Stimulated activated CD4-positive, alpha-beta T cell treated with anti-CD3 and anti-CD28 coated beads, Interleukin-2, amount 100 ng/mL, for 24 hours (primary cell): ENCODE measurements around the gene SLC7A6OS.
"Not testable (repeated sequence)": the region's sequence is repeated elsewhere in the genome, so short reads cannot be mapped to it uniquely, and the experiment has no call there.

Experiments used
- DNase-seq, 2 donors: peaks; one replicate each; pipeline ENCODE4 v3.0.0-alpha.2; 2020

Gene SLC7A6OS

DNA sequence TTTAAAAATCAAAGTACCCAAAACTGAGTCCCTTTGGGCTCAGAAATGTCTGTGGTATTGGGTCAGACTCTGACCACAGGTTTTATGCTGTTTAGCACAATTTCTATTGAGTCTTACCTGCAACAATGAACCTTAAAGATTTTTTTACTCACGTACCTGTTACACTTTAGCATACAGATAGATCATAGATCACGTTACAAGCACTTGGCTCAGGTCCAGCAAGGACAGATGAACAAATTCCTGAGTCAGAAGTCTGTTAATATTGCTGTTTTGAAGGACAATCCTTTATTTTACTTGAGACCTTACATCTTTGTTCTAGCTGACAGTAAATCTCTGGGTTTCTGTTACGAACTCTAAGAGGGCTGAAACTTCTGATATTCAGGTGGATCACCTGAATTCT lies 12.8 kb downstream of the SLC7A6OS start:
- DNase-seq = no peak

DNA sequence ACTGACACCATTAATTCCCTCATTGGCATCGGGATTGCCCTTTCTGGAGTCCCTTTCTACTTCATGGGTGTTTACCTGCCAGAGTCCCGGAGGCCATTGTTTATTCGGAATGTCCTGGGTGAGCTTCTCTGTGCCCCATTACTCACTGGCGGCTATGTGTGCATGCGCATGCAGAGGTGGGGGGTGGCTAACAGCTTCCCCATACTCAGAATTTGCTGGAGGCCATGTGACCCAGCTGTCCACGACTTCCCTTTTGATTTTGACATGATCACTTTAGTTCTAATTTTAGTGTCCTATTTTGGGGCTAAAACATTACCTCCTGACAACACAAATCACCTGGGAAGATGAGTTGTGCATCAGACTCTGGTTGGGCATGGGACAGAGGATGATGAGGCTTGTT lies 14.1 kb downstream of the SLC7A6OS start:
- no peak for DNase-seq

DNA sequence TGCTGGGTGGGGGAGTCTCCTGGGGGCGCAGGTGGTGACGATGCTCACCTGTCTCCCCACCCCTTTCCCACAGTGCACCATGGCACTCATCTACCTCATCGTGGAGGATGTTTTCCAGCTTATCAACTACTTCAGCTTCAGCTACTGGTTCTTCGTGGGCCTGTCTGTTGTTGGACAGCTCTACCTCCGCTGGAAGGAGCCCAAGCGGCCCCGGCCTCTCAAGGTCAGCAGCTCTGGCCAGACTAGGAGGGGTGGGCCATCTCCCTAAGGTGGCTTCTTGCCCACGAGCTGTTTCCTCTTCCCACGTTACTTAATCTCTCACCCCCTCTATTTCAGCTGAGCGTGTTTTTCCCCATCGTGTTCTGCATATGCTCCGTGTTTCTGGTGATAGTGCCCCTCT lies 14.5 kb downstream of the SLC7A6OS start:
- DNase-seq = no peak

DNA sequence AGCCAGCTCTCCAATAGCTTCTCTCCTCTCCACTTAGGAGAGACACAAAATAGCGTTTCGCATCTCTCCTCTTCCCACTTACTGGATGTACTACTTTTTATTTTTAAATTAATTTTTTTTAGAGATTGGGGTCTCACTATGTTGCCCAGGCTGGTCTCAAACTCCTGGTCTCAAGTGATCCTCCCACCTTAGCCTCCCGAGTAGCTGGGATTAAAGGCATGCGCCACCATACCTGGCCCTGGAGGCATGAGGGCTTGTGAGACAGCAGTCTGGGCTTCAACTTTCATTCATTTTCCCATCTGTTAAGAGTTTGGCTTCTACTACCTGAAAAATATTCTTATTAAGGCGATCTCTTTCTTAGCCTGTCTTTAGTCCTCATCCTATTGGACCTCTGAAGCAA lies 18.3 kb downstream of the SLC7A6OS start:
- DNase-seq = no peak

DNA sequence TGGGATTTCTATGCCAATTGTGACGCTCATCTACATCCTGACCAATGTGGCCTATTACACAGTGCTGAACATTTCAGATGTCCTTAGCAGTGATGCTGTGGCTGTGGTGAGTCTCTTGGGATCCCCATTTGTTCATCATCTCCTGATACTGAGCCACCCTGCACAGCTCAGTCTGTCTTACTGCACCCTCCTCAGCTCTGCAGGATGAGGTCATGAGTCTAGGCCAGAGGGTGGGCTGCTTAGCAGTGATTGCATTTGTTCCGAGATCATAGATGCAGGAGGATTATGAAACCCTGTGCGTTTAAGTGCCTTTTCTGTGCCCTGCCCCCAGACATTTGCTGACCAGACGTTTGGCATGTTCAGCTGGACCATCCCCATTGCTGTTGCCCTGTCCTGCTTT lies 19.5 kb downstream of the SLC7A6OS start:
- DNase-seq = no peak

DNA sequence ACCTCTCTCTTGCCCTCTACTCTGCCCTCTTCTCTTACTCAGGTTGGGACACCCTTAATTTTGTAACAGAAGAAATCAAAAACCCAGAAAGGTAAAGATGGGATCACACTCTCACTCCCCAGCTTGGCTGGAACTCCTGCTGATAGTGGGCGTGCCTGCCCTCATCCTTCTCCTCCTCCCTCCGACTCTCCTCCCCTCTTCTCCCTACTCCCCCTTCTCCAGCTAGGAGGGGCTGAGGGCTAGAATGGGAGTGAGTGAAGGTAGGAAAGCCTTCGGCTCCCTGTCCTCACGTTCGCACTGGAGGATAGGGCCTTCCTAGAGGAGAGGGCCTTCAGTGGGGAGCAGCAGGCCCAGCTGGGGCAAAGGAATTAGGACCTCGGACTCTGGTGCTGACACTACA lies 20.3 kb downstream of the SLC7A6OS start:
- DNase-seq = no peak

DNA sequence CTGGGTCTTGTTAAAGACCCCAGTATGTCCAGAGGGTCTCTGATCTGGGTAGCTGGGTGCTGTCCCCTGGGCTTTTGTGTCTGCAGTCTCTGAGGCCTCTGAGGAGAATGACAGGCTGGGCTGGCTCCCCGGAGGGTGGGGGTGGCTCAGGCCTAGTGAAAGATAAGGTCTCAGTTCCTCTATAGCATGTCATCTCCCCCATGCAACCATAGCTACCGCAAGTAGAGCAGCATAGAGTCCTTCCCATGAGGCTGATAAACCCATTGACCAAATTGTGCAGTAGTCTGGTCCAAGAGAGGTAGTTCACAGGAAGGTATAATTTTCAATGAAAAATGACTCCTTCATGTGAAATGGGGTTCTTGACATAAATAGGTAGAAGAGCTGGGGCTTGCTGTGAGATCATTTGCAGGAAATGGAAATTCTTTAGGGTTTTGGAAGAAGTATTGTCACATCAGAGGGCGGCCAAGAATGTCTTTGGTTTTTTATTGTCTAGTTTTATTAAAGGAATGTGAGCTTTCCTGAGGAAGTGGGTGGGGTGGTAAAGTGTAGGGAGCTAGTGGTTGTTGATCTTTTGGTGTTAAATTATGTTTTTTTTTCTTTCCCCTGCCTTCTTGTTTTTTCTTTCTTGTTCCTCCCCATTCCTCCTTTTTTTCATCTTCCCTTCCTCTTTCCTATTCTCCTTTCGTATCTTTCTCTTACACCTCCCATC lies 21.0 kb downstream of the SLC7A6OS start:
- DNase-seq = peak; percentile 54 to 65

DNA sequence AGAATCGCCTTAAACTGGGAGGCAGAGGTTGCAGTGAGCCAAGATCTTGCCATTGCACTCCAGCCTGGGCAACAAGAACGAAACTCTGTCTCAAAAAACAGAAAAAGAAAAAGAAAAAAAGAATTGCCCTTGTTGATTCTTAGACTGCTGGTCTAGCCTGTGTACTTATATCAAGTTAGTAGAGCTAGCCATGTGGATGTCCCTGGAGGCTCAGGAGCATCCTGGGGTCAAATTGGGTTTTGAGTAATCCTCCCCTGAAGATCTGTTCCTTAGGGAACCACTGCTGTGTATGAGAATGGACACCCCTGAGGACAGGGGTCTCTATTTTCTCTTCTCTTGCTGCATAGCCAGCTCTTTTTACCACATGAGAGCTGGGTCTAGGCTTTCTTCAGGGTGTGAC lies 21.5 kb downstream of the SLC7A6OS start:
- DNase-seq = no peak

DNA sequence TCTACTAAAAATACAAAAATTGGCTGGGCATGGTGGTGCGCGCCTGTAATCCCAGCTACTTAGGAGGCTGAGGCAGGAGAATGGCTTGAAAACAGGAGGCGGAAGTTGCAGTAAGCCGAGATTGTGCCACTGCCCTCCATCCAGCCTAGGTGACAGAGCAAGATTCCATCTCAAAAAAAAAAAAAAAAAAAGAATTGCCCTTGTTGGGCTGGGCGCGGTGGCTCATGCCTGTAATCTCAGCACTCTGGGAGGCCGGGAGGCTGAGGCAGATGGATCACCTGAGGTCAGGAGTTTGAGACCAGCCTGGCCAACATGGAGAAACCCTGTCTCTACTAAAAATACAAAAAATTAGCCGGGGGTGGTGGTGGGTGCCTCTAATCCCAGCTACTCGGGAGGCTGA lies 21.9 kb downstream of the SLC7A6OS start:
- DNase-seq = not testable (repeated sequence)

DNA sequence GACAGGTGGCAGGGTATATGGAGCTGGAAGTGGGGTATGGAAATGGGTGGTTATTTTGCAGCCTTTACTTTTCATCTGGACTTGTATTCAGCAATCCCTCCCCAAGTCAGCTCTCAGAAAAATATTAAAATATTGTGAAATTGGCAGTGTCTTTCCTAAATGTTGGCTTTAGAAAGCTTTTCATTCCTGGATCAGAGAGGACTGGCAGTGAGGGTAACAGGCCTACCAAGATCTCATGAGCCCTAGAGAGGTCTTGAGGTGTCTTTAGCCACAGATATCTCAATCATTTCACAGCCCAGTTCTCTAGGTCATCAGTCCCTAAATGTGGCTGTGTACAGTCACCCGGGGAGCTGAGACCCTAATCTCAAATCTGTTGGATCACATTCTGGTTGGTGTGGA lies 22.5 kb downstream of the SLC7A6OS start:
- no peak for DNase-seq

DNA sequence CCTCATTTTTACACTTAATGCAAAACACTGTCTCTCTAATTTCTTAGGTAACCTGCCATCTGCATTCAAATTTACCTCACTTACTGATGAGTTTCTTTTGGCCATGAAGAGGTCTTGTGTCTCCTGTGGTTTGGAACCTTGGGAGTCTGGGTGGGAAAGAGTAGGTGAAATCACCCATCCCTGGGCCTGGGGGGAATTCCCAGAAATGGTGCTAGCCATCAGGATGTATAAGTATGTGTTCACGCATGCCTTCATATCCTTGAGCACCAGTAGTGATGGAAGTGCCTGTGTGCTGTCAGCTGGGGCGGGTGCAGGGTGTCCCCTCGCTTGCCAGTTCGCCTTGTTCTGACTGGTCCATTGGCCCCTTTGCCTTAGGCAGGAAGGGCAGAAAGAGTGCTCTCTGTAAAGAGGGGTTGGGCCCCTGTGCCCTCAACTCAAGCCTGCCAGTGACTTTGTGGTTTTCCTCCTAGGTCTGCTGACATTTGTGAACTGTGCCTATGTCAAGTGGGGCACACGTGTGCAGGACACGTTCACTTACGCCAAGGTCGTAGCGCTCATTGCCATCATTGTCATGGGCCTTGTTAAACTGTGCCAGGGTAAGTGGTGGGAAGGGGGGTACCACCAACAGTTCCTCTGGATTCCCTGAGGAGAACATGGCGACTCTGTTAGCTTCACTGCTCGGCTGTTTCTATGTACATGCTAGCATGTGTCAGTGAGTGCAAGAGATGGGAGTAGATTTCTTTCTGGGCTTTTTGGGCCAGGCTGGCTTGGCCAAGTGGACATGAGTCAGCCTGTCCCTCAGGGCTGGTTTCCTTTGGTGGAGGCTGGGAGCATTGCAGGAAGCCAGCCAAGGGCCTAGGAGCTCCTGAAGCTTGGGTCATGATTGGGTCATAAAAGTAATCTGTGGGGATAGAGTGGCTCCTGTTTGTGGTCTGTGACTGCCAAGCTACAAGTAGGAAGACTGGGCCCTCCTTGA lies 23.2 kb downstream of the SLC7A6OS start:
- DNase-seq = peak in 1 of 2 donors; percentile 27

DNA sequence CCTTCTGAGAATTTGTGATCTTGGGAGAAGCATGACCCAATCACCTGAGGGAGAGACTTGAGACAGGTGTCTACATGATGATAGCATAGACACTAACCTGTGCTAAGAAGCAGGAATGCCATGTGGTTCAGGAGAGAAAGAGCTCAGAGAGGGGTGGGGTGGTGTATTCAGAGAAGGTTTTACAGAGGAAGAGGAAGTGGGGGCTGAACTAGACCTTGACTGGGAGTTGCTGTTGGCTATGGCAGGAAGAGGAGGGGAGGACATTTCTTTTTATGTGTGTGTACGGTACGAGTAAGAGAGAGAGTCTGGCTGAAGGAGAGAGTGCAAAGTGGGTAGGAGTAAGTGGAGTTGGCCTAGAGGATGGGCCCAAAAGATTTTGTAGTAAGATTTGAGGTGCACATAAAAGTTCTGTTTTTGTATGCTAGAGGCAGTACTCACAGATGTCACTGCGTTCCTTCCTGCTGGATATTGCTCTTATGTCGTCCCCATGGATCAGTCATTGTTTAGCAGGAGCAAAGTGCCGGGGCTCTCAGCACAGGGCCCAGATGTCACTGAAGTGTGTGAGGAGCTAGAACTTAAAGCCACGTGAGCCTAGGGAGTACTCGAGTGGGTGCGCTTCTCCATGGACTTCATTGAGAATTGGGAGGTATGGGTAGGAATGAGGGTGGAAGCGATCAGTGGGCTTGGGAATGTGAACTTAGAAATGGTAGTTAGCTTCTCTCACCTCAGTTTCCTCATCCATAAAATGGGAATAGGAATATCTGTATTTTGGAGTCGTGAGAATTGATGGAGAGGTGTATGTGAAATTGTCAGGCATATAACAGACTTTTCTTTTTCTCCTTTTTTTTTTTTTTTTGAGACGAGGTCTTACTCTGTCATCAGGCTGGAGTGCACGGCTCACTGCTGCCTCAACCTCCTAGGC lies 24.3 kb downstream of the SLC7A6OS start:
- no peak for DNase-seq

DNA sequence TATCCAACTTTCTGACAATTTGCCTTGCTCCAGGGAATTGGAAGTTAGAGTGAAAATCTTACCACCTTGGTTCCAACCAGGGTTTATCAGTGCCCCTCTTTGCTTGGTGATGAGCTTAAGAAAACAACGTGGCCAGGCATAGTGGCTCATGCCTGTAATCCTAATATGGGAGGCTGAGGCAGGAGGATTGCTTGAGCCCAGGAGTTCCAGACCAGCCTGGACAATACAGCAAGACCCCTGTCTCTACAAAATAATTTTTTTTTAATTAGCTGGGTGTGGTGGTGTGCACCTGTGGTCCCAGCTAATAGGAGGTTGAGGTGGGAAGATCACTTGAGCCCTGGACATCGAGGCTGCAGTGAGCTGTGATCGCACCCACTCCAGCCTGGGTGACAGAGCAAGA lies 25.1 kb downstream of the SLC7A6OS start:
- no peak for DNase-seq

DNA sequence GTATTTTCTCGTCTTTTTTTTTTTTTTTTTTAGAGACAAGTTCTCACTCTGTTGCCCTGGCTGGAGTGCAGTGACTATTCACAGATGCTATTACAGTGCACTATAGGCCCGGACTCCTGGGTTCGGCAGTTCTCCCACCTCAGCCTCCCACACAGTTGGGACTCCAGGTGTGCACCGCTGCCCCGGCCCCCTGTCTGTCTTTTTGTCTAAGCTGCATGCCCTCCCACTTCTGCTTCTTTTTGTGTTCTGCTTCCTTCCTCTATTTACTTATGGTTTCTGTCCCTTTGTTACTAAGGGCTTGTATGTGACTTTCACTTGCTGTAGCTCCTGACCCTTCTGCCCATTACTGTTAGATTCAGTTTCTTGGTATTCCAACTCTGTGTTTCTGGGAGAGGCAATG lies 25.9 kb downstream of the SLC7A6OS start:
- DNase-seq = no peak

DNA sequence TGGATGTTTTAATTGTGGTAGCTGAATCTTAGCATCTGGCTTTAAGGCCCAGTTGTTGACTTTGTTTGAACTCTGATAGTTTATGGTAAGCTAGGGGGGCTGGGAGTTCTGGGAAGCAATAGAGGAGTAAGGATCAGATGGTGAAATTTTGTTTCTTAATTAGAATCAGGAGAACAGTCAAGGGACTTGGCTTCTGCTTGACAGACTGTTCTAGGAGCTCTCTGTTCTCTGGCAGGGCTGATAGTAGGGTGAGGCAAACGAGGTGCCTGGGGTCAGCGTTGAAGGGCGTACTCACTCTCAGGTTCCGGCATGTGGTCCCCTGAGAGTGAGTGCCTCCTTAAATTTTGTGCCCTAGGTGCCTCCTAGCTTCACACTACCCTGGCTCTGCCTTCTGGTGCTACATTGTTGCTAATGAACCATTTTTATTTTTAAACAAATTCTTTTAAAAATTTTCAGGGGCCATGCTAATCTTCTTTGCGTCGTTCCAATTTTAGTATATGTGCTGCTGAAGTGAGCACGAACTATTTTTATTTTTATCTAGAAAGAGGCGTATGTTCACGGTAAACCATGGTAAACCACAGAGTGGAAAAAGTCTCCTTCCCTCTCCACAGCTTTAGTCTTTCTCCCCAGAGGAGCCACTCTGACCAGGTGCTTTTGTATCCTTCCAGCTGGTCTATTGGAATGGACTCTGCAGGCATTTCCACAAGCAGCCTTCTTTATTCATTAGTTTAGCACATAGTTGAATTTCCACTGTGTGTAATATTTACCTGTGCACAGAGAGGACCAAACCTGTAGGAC lies 26.7 kb downstream of the SLC7A6OS start:
- no peak for DNase-seq

DNA sequence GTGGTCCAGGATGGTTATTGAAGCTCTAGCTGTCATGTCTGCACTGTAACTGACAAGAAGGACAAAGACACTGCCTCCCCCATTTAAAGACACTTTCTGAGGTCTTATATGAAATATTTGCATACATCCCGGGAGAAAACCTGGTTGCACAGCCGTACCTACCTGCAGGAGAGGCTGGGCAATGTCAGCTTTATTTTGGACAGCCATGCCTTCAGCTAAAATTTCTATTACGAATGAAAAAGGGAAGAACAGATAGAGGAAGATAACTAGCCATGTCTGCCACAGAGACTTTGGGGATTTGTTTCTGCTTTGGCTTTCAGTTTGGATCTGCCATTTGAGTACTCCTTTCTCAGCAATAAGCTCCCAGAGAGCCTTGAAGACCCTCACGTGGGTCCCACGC lies 27.4 kb downstream of the SLC7A6OS start:
- no peak for DNase-seq

DNA sequence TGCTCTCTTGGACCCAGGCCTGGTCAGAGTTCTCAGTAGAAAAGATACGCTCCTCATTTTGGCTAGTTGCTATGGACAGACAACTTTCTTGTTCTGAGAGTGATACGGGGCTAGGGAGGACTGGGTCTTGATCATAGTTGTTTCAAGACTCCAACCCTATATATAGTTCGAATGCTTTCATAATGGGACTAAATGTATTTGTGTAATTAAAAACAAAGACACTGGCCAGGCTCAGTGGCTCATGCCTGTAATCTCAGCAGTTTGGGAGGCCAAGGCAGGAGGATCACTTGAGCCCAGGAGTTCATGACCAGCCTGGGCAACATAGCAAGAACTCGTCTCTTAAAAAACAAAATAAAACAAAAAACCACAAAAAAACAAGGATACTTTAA lies 28.7 kb downstream of the SLC7A6OS start:
- no peak for DNase-seq

DNA sequence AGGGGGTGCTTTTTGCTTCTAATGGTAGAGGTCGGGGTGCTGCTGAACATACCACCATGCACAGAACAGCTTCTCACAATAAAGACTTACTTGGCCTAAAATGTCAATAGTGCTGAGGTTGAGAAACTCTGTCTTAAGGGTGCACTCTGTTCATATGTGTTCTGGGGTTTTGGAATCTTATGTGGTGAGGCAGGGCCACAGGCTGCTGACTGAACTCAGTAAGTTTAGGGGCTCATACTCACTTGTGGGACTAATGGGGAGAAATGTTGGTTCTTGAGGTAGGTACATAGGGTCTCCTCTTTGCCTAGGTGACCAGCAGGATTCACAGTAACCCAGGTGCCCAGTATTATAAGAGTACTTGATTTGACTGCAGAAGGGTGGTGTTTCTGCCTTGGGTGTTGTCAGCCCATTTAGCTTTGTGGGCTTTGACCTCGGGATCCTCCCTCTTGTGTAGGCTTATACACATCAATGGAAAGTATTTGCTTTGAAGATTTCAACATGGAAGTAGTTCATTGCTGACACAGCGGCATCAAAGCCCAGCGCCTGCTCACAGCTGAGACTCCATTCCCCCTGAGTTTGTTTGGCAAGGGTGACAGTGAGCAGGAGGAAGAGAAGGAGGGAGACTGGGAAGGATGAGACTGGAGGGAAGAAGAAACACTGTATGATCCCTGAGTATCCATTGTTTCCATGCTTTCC lies 29.2 kb downstream of the SLC7A6OS start:
- DNase-seq = no peak

DNA sequence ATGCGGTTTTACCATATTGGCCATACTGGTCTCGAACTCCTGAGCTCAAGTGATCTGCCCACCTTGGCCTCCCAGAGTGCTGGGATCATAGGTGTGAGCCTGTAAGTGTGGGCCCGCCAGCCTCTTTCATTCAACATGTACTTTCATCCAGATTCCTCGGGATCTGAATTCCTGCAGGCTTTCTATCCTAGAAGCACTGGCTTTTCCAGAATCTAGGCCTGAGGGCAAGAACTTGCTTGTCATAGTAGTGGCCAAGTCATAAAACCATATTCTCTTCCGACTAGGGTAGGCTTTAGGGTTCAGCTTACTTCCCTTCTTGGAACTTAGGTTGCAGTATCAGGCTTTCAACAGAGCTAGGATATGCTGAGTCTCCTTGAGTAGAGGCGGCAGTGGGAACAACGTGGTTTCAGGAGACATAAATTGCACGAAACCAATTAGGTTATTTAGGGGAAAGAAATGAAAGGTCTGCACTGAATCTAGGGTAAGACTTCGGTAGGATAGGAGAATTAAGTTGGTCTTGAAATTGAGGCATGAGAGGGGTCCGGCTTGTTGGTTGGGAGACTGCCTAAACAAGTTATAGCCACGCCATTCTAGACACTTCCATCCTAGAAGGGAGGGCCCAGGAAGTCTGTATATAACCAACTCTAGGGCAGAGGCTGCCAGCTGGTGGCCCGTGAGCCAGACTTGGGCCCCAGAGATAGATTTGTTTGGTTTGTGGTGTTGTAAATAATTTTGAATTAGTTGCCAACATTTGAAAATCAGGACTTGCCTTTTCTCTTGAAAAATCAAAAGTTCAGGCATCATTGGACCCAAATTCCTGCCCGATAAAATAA lies 30.8 kb downstream of the SLC7A6OS start:
- DNase-seq = no peak

DNA sequence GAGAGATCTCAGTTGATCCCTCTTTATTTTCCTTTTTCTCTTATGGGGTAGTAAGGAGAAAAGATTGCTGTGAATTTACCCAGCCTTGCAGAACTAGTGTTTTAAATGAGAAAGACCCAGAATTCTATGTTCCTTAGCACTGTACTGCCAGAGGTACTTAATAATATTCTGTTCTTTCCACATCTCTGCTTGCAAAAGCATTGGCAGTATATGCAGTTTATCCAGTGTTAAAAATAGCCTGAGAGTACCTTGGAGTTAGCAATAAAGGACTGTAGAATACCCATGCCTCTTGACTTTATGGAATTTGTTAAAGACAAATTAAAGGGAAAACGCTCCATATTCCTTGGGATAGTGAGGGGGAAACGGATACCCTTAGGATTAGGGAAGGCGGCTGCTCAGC lies 34.5 kb downstream of the SLC7A6OS start:
- no peak for DNase-seq
